GM12878 (cell line): ENCODE measurements around the gene COL3A1. TPM values are rescaled to one million over a fixed set of nuclear protein-coding genes. Genes with fewer than 3 reads are reported as not detected.

Source experiments
- ATAC-seq: fragments of 200-7000 bp; cut with Tn5 transposase; 3 replicates; pipeline ENCODE4 v1.9.1; 2020; ENCODE audit warnings: mild to moderate bottlenecking, moderate library complexity
- BruUV-seq: library from RNA; stranded (reverse); fragments of 400-500 nt; replicated peaks from 2 replicates; lab custom pipeline; 2021; lab: Mats Ljungman, UMichigan
- CTCF ChIA-PET: fragments of 300-600 bp; sonication (Branson Sonifier 250); formaldehyde crosslinking; extraction: SDS; loops from one replicate; lab custom pipeline; 2021; ENCODE audit warnings: inconsistent platforms; lab: Yijun Ruan, JAX
- POLR2A ChIA-PET: fragments of 350-600 bp; formaldehyde crosslinking; extraction: SDS; loops from one replicate; lab custom pipeline; 2021; ENCODE audit warnings: inconsistent platforms; lab: Charles Lee
- RAD21 ChIA-PET: fragments of 300-600 bp; sonication (Branson Sonifier 250); formaldehyde crosslinking; loops from one replicate; lab custom pipeline; 2023; ENCODE audit warnings: antibody characterized with exemption; ENCODE audit not compliant: unreplicated experiment; lab: Charles Lee
- SMC1A ChIA-PET: fragments of 300-600 bp; sonication (Branson Sonifier 250); formaldehyde crosslinking; loops from one replicate; lab custom pipeline; 2023; ENCODE audit not compliant: unreplicated experiment, uncharacterized antibody; lab: Charles Lee
- DNase-seq: peaks from one replicate; pipeline ENCODE4 v3.0.0-alpha.2; 2011; ENCODE audit warnings: low read depth, low spot score
- FAIRE-seq: peaks from 3 replicates; lab custom pipeline; 2011; peaks lifted over from hg19 to GRCh38; lab: Jason Lieb, UNC
- H2AFZ ChIP-seq: 2 replicates; pipeline ENCODE4 v1.6.0; 2011; ENCODE audit warnings: low read depth, low read length, control low read depth; ENCODE audit not compliant: control insufficient read depth
- H3K27ac ChIP-seq: 2 replicates; pipeline ENCODE4 v1.5.1; 2011; ENCODE audit warnings: control low read depth; ENCODE audit not compliant: control insufficient read depth, insufficient read depth
- H3K27me3 ChIP-seq, 2 experiments: replicated peaks in 1 of 2; 2 replicates each; pipeline versions ENCODE4 v1.6.0 to v1.6.1; 2011; ENCODE audit warnings: low read length in 1 of 2; ENCODE audit not compliant: control insufficient read depth in 2 of 2, insufficient read depth in 2 of 2
- H3K36me3 ChIP-seq, 2 experiments: 2 replicates each; pipeline ENCODE4 v1.5.1; 2011; ENCODE audit warnings: low read length in 1 of 2; ENCODE audit not compliant: control insufficient read depth in 2 of 2, insufficient read depth in 2 of 2
- H3K4me1 ChIP-seq: 2 replicates; pipeline ENCODE4 v1.6.1; 2011; ENCODE audit warnings: mild to moderate bottlenecking, low read length, moderate library complexity, mixed read lengths; ENCODE audit not compliant: control insufficient read depth, insufficient read depth
- H3K4me2 ChIP-seq: 2 replicates; pipeline ENCODE4 v1.6.0; 2011; ENCODE audit warnings: control low read depth; ENCODE audit not compliant: control insufficient read depth, insufficient read depth
- H3K4me3 ChIP-seq: fragments of 200-600 bp; sonication (generic); 2 replicates; pipeline ENCODE4 v1.5.1; 2016
- H3K79me2 ChIP-seq: 2 replicates; pipeline ENCODE4 v1.6.0; 2011; ENCODE audit warnings: low read length; ENCODE audit not compliant: control insufficient read depth, insufficient read depth
- H3K9ac ChIP-seq: 2 replicates; pipeline ENCODE4 v1.8.0; 2011; ENCODE audit warnings: low read length, control low read depth, mixed read lengths; ENCODE audit not compliant: control insufficient read depth, insufficient read depth
- H3K9me3 ChIP-seq: replicated peaks from 3 replicates; pipeline ENCODE4 v1.5.1; 2011; ENCODE audit warnings: mild to moderate bottlenecking, low read length; ENCODE audit not compliant: control insufficient read depth, insufficient read depth
- H4K20me1 ChIP-seq: 2 replicates; pipeline ENCODE4 v1.6.0; 2011; ENCODE audit not compliant: control insufficient read depth, insufficient read depth
- GATAD2B ChIP-seq: fragments of 450-650 bp; conservative IDR thresholded peaks from 2 replicates; pipeline ENCODE4 v1.6.1; 2017; ENCODE audit warnings: low read depth, mild to moderate bottlenecking, moderate library complexity
- IKZF2 ChIP-seq, 2 experiments: fragments of 450-650 bp; IDR thresholded peaks; 2 replicates each; pipeline ENCODE4 v1.6.1; 2017; ENCODE audit warnings: mild to moderate bottlenecking in 2 of 2, moderate library complexity in 2 of 2
- SIN3A ChIP-seq: IDR thresholded peaks from 2 replicates; pipeline ENCODE4 v1.6.1; 2012; ENCODE audit warnings: low read depth, low read length, improper control_type of control experiment
- WGBS: methylation state at CpG from one replicate; pipeline ENCODE4 v1.1.6; 2016; ENCODE audit warnings: low lambda C conversion rate; ENCODE audit not compliant: insufficient replicate concordance, insufficient coverage; ENCODE audit errors: missing lambda C conversion rate; 5-methylcytosine and 5-hydroxymethylcytosine counted together
- in situ Hi-C: fragments of 300-500 bp; cut with MboI; formaldehyde crosslinking; loops from 9 replicates; pipeline ENCODE4 v1.14.3; 2018; ENCODE audit warnings: mixed read lengths
- intact Hi-C: fragments of 100-400 bp; cut with micrococcal nuclease; formaldehyde crosslinking; loops from one replicate; pipeline ENCODE4 v1.14.2; 2022; ENCODE audit not compliant: unreplicated experiment
- polyA plus RNA-seq, 11 experiments: library from polyadenylated mRNA; depleted of rRNA in 4 of 11; unstranded in 6 of 11; stranded (reverse) in 5 of 11; fragments of >200 nt; fragmentation: Nextera tagmentation in 4 of 11; fragmentation: Illumina TruSeq in 1 of 11; extraction: Ambion mirVana in 4 of 11; extraction: Trizol in 1 of 11; gene quantifications; 1 replicate in 1 of 11; 2 replicates in 10 of 11; pipeline versions ENCODE4 v1.2.1 to v1.2.3, GENCODE V29; 2011 to 2016; ENCODE audit warnings: inconsistent platforms in 2 of 11, missing spikeins in 2 of 11, low read depth in 1 of 11
- total RNA-seq, 4 experiments: library from RNA; depleted of rRNA in 3 of 4; stranded (reverse); fragments of >200 nt in 3 of 4; fragmentation: Illumina TruSeq in 1 of 4; extraction: Trizol in 1 of 4; gene quantifications; 2 replicates each; pipeline versions ENCODE4 v1.2.1 to v1.2.3, GENCODE V29; 2013 to 2021
- TF ChIP-seq, protein P1 (sequence below), 3 experiments: IDR thresholded peaks in 2 of 3; conservative IDR thresholded peaks in 1 of 3; 2 replicates each; pipeline ENCODE4 v1.5.1; 2011; ENCODE audit warnings: low read depth in 3 of 3, low read length in 3 of 3, mild to moderate bottlenecking in 3 of 3, control low read depth in 2 of 3, moderate library complexity in 2 of 3, inconsistent platforms in 1 of 3, mixed read lengths in 1 of 3; ENCODE audit not compliant: control insufficient read depth in 2 of 3, insufficient read depth in 1 of 3; ENCODE audit errors: extremely low read depth in 1 of 3

Gene COL3A1
- total and polyA plus RNA-seq, 10 of the 15 experiments (the other 5 are each of a cell fraction or from before 2014, with no cell fraction given): 0.04 to 0.67 (median 0.10) TPM; not detected in 2

DNA sequence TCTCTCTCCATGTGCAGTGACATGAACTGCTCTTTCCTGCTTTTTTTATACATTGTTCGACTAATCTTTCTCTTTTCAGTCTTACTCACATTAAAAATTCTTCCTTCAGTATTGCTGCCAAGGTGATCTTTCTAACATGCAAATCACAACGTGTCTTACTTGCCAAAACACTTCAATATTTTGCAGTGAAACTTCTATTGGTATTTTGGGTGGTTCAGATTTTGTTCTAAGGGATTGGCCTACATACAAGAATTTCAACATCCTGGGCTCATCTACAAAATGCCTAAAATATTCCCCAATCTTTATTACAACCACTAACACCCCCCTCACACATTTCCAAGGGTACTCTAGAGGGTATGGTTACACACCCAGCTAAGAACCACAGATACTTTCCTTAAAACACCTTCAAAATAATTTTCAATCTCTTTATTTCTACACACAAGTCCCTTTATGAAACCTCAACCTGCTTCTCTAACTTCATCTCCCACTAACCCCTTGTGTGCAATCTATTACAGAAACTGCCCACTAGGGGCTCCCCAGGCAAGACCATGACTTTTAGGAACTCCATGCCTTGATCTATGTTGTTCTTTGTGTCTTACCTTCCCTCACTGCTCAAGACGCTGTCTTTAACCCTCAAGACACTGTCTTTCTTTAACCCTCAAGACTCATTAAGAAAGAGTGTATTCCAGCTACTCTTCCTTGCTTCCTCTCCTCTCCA lies 50.9 kb downstream of the COL3A1 start:
- POLR2A ChIA-PET: no interaction called here

More for the DNA sequence above, 50.9 kb downstream of the COL3A1 start:
- TF ChIP-seq SIN3A (no peak), GATAD2B (no peak), IKZF2 (IDR thresholded peaks at IDR 0.05) (no peak)
- TF ChIP-seq, protein P1, sequence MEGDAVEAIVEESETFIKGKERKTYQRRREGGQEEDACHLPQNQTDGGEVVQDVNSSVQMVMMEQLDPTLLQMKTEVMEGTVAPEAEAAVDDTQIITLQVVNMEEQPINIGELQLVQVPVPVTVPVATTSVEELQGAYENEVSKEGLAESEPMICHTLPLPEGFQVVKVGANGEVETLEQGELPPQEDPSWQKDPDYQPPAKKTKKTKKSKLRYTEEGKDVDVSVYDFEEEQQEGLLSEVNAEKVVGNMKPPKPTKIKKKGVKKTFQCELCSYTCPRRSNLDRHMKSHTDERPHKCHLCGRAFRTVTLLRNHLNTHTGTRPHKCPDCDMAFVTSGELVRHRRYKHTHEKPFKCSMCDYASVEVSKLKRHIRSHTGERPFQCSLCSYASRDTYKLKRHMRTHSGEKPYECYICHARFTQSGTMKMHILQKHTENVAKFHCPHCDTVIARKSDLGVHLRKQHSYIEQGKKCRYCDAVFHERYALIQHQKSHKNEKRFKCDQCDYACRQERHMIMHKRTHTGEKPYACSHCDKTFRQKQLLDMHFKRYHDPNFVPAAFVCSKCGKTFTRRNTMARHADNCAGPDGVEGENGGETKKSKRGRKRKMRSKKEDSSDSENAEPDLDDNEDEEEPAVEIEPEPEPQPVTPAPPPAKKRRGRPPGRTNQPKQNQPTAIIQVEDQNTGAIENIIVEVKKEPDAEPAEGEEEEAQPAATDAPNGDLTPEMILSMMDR (IDR thresholded peaks at IDR 0.05 in 2 of 3, conservative IDR thresholded peaks at IDR 0.05 in 1 of 3; ENCODE audit: control insufficient read depth in 2 of 3, extremely low read depth in 1 of 3, insufficient read depth in 1 of 3, low read depth in 3 of 3, low read length in 3 of 3): peak in 2 of 3 experiments; percentile 39 to 47; a peak in 2 of 6 replicates
- Histone ChIP-seq H3K4me2 (no peak overlapping the region), H3K4me1 (no peaks in the 10 kb centered on the region), H3K9ac (no peak overlapping the region), H3K79me2 (no peaks in the 10 kb centered on the region), H3K36me3 (no peaks in the 10 kb centered on the region), H2AFZ (no peak overlapping the region), H3K9me3 (no peaks in the 10 kb centered on the region), H3K27ac (no peak overlapping the region), H4K20me1 (no peaks in the 10 kb centered on the region), H3K4me3 (no peak overlapping the region), H3K27me3 (no peaks in the 10 kb centered on the region)
- SMC1A ChIA-PET: no interaction called here
- CTCF ChIA-PET: interaction anchor here (0.6 to 1.9 kb wide), 4 partner anchors 14 to 382 kb away, joined by 3 to 4 read pairs (median 3); no protein-coding TSS in a partner anchor
- RAD21 ChIA-PET: no interaction called here
- peak; percentile 58 for ATAC-seq
- no peak for DNase-seq
- FAIRE-seq: peak; percentile 57
- BruUV-seq: no TSS peak
- intact Hi-C loops (no loop called here), in situ Hi-C loops (no loop called here)
- WGBS: 33% methylated on average over 3 of the region's 3 CpGs
